Measurements from ENCODE around the gene MROH8.

MROH8 gene

DNA sequence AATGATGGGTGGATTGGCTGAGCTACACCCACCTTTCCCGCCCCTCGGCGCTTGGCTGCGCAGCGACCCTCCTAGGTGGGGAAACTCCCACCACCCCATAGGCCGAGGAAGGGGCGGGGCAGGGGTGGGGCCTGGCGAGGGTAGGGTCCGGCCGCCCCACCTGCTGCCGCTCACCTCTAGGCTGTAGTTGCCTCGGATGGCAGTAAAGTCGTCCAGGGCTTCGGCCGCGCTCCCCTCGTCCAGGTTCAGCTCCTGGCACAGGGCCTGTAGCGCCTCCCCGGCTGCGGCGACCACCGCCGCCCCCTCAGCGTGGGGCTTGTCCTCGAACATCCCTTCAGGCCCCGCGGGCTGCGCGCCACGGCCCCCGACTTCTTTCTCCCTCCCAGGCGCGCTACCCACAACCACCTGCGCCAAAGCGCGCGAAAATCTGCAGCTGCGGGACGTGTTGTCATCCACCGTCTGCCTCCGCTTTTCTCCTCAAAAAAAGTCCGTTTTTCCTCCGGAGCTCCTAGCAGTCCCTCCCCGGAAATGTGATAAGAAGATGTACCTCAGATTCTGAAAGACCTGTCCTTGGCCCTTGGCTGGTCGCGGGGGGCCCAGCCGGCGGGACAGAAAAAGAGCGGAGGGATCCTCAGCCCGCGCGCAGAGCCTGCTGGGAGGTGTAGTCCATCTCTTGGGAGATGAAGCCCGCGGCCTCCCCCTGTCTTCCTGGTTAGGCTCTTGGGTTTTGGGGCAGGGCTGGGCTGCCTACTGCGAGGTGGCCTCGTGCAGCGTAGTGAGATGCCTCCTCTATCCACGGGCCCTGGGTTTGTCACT lies 83.5 kb downstream of the MROH8 start, which contains the start of gene RBL1:
Gene RBL1 (minus strand): TSS at position 399 of the 816 bp plus-strand sequence. CDS start 69 bp downstream, at position 330.
- TF ChIP-seq, protein P1, sequence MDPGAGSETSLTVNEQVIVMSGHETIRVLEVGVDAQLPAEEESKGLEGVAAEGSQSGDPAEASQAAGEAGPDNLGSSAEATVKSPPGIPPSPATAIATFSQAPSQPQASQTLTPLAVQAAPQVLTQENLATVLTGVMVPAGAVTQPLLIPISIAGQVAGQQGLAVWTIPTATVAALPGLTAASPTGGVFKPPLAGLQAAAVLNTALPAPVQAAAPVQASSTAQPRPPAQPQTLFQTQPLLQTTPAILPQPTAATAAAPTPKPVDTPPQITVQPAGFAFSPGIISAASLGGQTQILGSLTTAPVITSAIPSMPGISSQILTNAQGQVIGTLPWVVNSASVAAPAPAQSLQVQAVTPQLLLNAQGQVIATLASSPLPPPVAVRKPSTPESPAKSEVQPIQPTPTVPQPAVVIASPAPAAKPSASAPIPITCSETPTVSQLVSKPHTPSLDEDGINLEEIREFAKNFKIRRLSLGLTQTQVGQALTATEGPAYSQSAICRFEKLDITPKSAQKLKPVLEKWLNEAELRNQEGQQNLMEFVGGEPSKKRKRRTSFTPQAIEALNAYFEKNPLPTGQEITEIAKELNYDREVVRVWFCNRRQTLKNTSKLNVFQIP (CRISPR knock-in tag; IDR thresholded peaks at IDR 0.05; ENCODE audit: borderline replicate concordance, low read depth) = peak; percentile 94; the same call in 1 of the 2 replicates
- TF ChIP-seq OSR1 (CRISPR knock-in tag; IDR thresholded peaks at IDR 0.05) (no peak), SNAI2 (CRISPR knock-in tag; IDR thresholded peaks at IDR 0.05) (0 out of 2 replicates have a peak, but pooled peaks have one; percentile 28), BACH2 (CRISPR knock-in tag; IDR thresholded peaks at IDR 0.05; ENCODE audit: borderline replicate concordance) (0 out of 2 replicates have a peak, but pooled peaks have one; percentile 56), ZNF8 (CRISPR knock-in tag; IDR thresholded peaks at IDR 0.05) (0 out of 2 replicates have a peak, but pooled peaks have one; percentile 7), ZC3H10 (CRISPR knock-in tag; IDR thresholded peaks at IDR 0.05) (no peak), ZFP3 (CRISPR knock-in tag; IDR thresholded peaks at IDR 0.05) (no peak), TOX (CRISPR knock-in tag; IDR thresholded peaks at IDR 0.05; ENCODE audit: borderline replicate concordance) (no peak), TCF4 (CRISPR knock-in tag; IDR thresholded peaks at IDR 0.05; ENCODE audit: borderline replicate concordance) (peak; percentile 62; the same call in 1 of the 2 replicates)
- TF ChIP-seq, protein P2, sequence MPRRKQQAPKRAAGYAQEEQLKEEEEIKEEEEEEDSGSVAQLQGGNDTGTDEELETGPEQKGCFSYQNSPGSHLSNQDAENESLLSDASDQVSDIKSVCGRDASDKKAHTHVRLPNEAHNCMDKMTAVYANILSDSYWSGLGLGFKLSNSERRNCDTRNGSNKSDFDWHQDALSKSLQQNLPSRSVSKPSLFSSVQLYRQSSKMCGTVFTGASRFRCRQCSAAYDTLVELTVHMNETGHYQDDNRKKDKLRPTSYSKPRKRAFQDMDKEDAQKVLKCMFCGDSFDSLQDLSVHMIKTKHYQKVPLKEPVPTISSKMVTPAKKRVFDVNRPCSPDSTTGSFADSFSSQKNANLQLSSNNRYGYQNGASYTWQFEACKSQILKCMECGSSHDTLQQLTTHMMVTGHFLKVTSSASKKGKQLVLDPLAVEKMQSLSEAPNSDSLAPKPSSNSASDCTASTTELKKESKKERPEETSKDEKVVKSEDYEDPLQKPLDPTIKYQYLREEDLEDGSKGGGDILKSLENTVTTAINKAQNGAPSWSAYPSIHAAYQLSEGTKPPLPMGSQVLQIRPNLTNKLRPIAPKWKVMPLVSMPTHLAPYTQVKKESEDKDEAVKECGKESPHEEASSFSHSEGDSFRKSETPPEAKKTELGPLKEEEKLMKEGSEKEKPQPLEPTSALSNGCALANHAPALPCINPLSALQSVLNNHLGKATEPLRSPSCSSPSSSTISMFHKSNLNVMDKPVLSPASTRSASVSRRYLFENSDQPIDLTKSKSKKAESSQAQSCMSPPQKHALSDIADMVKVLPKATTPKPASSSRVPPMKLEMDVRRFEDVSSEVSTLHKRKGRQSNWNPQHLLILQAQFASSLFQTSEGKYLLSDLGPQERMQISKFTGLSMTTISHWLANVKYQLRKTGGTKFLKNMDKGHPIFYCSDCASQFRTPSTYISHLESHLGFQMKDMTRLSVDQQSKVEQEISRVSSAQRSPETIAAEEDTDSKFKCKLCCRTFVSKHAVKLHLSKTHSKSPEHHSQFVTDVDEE (CRISPR knock-in tag; IDR thresholded peaks at IDR 0.05) = peak; percentile 89
- TF ChIP-seq, protein P3, sequence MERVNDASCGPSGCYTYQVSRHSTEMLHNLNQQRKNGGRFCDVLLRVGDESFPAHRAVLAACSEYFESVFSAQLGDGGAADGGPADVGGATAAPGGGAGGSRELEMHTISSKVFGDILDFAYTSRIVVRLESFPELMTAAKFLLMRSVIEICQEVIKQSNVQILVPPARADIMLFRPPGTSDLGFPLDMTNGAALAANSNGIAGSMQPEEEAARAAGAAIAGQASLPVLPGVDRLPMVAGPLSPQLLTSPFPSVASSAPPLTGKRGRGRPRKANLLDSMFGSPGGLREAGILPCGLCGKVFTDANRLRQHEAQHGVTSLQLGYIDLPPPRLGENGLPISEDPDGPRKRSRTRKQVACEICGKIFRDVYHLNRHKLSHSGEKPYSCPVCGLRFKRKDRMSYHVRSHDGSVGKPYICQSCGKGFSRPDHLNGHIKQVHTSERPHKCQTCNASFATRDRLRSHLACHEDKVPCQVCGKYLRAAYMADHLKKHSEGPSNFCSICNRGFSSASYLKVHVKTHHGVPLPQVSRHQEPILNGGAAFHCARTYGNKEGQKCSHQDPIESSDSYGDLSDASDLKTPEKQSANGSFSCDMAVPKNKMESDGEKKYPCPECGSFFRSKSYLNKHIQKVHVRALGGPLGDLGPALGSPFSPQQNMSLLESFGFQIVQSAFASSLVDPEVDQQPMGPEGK (CRISPR knock-in tag; IDR thresholded peaks at IDR 0.05; ENCODE audit: borderline replicate concordance) = peak; percentile 49; the same call in 1 of the 2 replicates
- ATAC-seq = peak; percentile 93

DNA sequence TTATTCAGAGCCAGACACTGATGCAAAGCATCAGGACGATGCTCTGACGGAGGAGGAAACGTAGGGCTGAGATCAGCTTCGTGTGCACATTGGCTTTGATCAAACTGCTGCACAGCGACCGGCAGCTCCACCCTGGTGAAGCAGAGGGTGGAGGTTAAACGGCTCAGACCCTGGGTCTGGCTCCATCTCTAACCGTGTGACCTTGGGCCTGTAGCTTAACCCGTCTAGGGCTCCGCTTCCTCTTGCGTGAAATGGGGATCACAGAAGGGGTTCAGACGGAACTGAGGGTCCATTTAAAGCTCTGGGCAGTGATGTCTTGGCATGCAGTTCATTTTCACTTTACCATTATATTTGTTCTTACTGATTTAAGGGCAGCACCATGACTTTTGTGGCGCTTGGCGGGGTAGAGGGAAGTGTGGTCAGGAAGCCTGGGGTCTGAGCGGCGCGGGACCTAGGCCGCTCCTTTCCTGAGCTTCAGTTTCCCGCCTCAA lies 84.2 kb downstream of the MROH8 start:
- TF ChIP-seq TOX (CRISPR knock-in tag; IDR thresholded peaks at IDR 0.05; ENCODE audit: borderline replicate concordance) = no peak
- TF ChIP-seq ZNF70 (CRISPR knock-in tag; IDR thresholded peaks at IDR 0.05) = peak; percentile 66; the same call in 1 of the 2 replicates
- TF ChIP-seq ESRRG (CRISPR knock-in tag; IDR thresholded peaks at IDR 0.05) = no peak
- no peak for TF ChIP-seq BACH2 (CRISPR knock-in tag; IDR thresholded peaks at IDR 0.05; ENCODE audit: borderline replicate concordance)
- TF ChIP-seq, protein P2 (CRISPR knock-in tag; IDR thresholded peaks at IDR 0.05) = no peak
- TF ChIP-seq, protein P4, sequence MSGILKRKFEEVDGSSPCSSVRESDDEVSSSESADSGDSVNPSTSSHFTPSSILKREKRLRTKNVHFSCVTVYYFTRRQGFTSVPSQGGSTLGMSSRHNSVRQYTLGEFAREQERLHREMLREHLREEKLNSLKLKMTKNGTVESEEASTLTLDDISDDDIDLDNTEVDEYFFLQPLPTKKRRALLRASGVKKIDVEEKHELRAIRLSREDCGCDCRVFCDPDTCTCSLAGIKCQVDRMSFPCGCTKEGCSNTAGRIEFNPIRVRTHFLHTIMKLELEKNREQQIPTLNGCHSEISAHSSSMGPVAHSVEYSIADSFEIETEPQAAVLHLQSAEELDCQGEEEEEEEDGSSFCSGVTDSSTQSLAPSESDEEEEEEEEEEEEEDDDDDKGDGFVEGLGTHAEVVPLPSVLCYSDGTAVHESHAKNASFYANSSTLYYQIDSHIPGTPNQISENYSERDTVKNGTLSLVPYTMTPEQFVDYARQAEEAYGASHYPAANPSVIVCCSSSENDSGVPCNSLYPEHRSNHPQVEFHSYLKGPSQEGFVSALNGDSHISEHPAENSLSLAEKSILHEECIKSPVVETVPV (CRISPR knock-in tag; IDR thresholded peaks at IDR 0.05) = no peak
- TF ChIP-seq TCF4 (CRISPR knock-in tag; IDR thresholded peaks at IDR 0.05; ENCODE audit: borderline replicate concordance) = no peak
- no peak for TF ChIP-seq PPARA (CRISPR knock-in tag; IDR thresholded peaks at IDR 0.05; ENCODE audit: borderline replicate concordance)
- no peak for TF ChIP-seq ISL1 (CRISPR knock-in tag; IDR thresholded peaks at IDR 0.05)
- ATAC-seq = peak; percentile 70

All from SK-N-SH treated with all-trans-retinoic acid at 6 μM for 48 hours (cell line).